Trophoblast cell (in vitro differentiated cells and primary cell): ENCODE measurements around the gene USP4.

Source experiments
- DNase-seq, 2 donors: peaks; one replicate each; pipeline ENCODE4 v3.0.0-alpha.2; 2016
- H2AFZ ChIP-seq: 2 replicates; pipeline ENCODE4 v1.6.1; 2013; ENCODE audit warnings: low read length, moderate library complexity, mild to moderate bottlenecking; ENCODE audit not compliant: insufficient read depth, poor library complexity
- H2AK5ac ChIP-seq: 2 replicates; pipeline ENCODE4 v1.6.1; 2013; ENCODE audit warnings: mild to moderate bottlenecking, low read length
- H2BK120ac ChIP-seq: 2 replicates; pipeline ENCODE4 v1.6.1; 2013; ENCODE audit warnings: low read length, mild to moderate bottlenecking, moderate library complexity; ENCODE audit not compliant: insufficient read depth, poor library complexity
- H2BK12ac ChIP-seq: 2 replicates; pipeline ENCODE4 v1.6.1; 2013; ENCODE audit warnings: mild to moderate bottlenecking, low read length, moderate library complexity
- H2BK5ac ChIP-seq: 2 replicates; pipeline ENCODE4 v1.6.1; 2013; ENCODE audit warnings: low read length, low read depth, moderate library complexity, mild to moderate bottlenecking; ENCODE audit not compliant: poor library complexity
- H3K14ac ChIP-seq: 2 replicates; pipeline ENCODE4 v1.6.1; 2013; ENCODE audit warnings: mild to moderate bottlenecking, low read length
- H3K18ac ChIP-seq: 2 replicates; pipeline ENCODE4 v1.6.1; 2013; ENCODE audit warnings: mild to moderate bottlenecking, low read length
- H3K23ac ChIP-seq: 2 replicates; pipeline ENCODE4 v1.6.1; 2013; ENCODE audit warnings: low read length
- H3K27ac ChIP-seq: 2 replicates; pipeline ENCODE4 v1.5.1; 2013; ENCODE audit warnings: low read depth, mild to moderate bottlenecking, inconsistent platforms, low read length, moderate library complexity
- H3K27me3 ChIP-seq: 2 replicates; pipeline ENCODE4 v1.6.1; 2013; ENCODE audit warnings: inconsistent platforms, mild to moderate bottlenecking, low read length, moderate library complexity; ENCODE audit not compliant: insufficient read depth
- H3K36me3 ChIP-seq, 2 experiments: 1 replicate in 1 of 2; 2 replicates in 1 of 2; pipeline ENCODE4 v1.6.1; 2013; ENCODE audit warnings: low read length in 2 of 2, mild to moderate bottlenecking in 2 of 2, moderate library complexity in 1 of 2; ENCODE audit not compliant: insufficient read depth in 2 of 2, control insufficient read depth in 1 of 2
- H3K4ac ChIP-seq: 2 replicates; pipeline ENCODE4 v1.6.1; 2013; ENCODE audit warnings: low read depth, mild to moderate bottlenecking, low read length, moderate library complexity
- H3K4me1 ChIP-seq, 2 experiments: 1 replicate in 1 of 2; 2 replicates in 1 of 2; pipeline ENCODE4 v1.6.1; 2013; ENCODE audit warnings: low read length in 2 of 2, mild to moderate bottlenecking in 2 of 2, moderate library complexity in 1 of 2; ENCODE audit not compliant: insufficient read depth in 2 of 2, control insufficient read depth in 1 of 2
- H3K4me2 ChIP-seq: 2 replicates; pipeline ENCODE4 v1.6.1; 2013; ENCODE audit warnings: inconsistent platforms, mild to moderate bottlenecking, low read length, moderate library complexity
- H3K4me3 ChIP-seq: 2 replicates; pipeline ENCODE4 v1.5.1; 2013; ENCODE audit warnings: mild to moderate bottlenecking, low read depth, low read length, inconsistent platforms
- H3K79me1 ChIP-seq: one replicate; pipeline ENCODE4 v1.6.1; 2013; ENCODE audit warnings: low read length
- H3K79me2 ChIP-seq: 2 replicates; pipeline ENCODE4 v1.6.1; 2013; ENCODE audit warnings: low read length, mild to moderate bottlenecking; ENCODE audit not compliant: control insufficient read depth, insufficient read depth, poor library complexity
- H3K9ac ChIP-seq: 2 replicates; pipeline ENCODE4 v1.6.1; 2013; ENCODE audit warnings: mild to moderate bottlenecking, low read length
- H3K9me3 ChIP-seq: 2 replicates; pipeline ENCODE4 v1.6.1; 2013; ENCODE audit warnings: low read depth, mild to moderate bottlenecking, control low read depth, inconsistent platforms, low read length; ENCODE audit not compliant: insufficient read depth
- H4K12ac ChIP-seq: 2 replicates; pipeline ENCODE4 v1.6.1; 2013; ENCODE audit warnings: low read depth, mild to moderate bottlenecking, low read length, moderate library complexity
- H4K8ac ChIP-seq: 2 replicates; pipeline ENCODE4 v1.6.1; 2013; ENCODE audit warnings: low read depth, mild to moderate bottlenecking, low read length, moderate library complexity
- H4K91ac ChIP-seq: one replicate; pipeline ENCODE4 v1.6.1; 2013; ENCODE audit warnings: low read depth, mild to moderate bottlenecking, low read length, moderate library complexity
- WGBS: extraction: QIAGEN DNeasy Blood & Tissue Kit; methylation state at CpG from one replicate; pipeline ENCODE4 v1.1.7; 2013; ENCODE audit warnings: missing lambda C conversion rate; ENCODE audit not compliant: insufficient read length, insufficient coverage; ENCODE audit errors: extremely low coverage; 5-methylcytosine and 5-hydroxymethylcytosine counted together

The USP4 gene

GRCh38 chr3:49266410-49267095 lies 73.3 kb downstream of the USP4 start:
- WGBS: no CpG with 5 or more reads among the region's 5 CpGs
- no peak overlapping the region for H3K4ac ChIP-seq
- no peak overlapping the region for H3K18ac ChIP-seq
- H3K4me3 ChIP-seq: no peak overlapping the region
- H3K4me1 ChIP-seq: no peaks in the 10 kb centered on the region
- H3K79me1 ChIP-seq: no peaks in the 10 kb centered on the region
- H3K9ac ChIP-seq: no peak overlapping the region
- no peaks in the 10 kb centered on the region for H3K79me2 ChIP-seq
- no peak overlapping the region for H3K23ac ChIP-seq
- H3K36me3 ChIP-seq: peaks cover 7% of the 10 kb centered on the region in 2 experiments
- H4K91ac ChIP-seq: no peak overlapping the region
- no peak overlapping the region for H3K14ac ChIP-seq
- H2BK120ac ChIP-seq: no peak overlapping the region
- H3K4me2 ChIP-seq: no peak overlapping the region
- no peak overlapping the region for H2BK5ac ChIP-seq
- H4K12ac ChIP-seq: no peak overlapping the region
- H2AK5ac ChIP-seq: no peak overlapping the region
- no peak overlapping the region for H3K27ac ChIP-seq
- no peak overlapping the region for H2BK12ac ChIP-seq
- no peak overlapping the region for H2AFZ ChIP-seq
- H3K27me3 ChIP-seq: no peaks in the 10 kb centered on the region
- H4K8ac ChIP-seq: no peak overlapping the region
- H3K9me3 ChIP-seq: peaks cover 2% of the 10 kb centered on the region
- no peak for DNase-seq

- no peak overlapping the region for H4K91ac ChIP-seq
- H3K79me2 ChIP-seq: no peaks in the 10 kb centered on the region
- no peak overlapping the region for H2AK5ac ChIP-seq
- H3K9ac ChIP-seq: no peak overlapping the region
- H3K36me3 ChIP-seq: peaks cover 7% of the 10 kb centered on the region in 2 experiments
- no peak overlapping the region for H3K14ac ChIP-seq
- no peak overlapping the region for H2BK12ac ChIP-seq
- H3K79me1 ChIP-seq: no peaks in the 10 kb centered on the region
- H2BK120ac ChIP-seq: no peak overlapping the region
- no peak overlapping the region for H3K4me3 ChIP-seq
- H3K9me3 ChIP-seq: peaks cover 2% of the 10 kb centered on the region
- no peak overlapping the region for H2BK5ac ChIP-seq
- no peaks in the 10 kb centered on the region for H3K4me1 ChIP-seq
- no peak overlapping the region for H3K27ac ChIP-seq
- no peak overlapping the region for H3K4ac ChIP-seq
- H3K18ac ChIP-seq: no peak overlapping the region
- no peak overlapping the region for H3K4me2 ChIP-seq
- H4K8ac ChIP-seq: no peak overlapping the region
- no peaks in the 10 kb centered on the region for H3K27me3 ChIP-seq
- WGBS: no CpG with 5 or more reads among the region's 10 CpGs
- no peak overlapping the region for H3K23ac ChIP-seq
- no peak for DNase-seq
- H4K12ac ChIP-seq: no peak overlapping the region
- H2AFZ ChIP-seq: no peak overlapping the region
Observed at GRCh38 chr3:49265661-49266386, 74.0 kb downstream of the USP4 start.

GRCh38 chr3:49263159-49263889 lies 76.5 kb downstream of the USP4 start:
- Histone ChIP-seq H2BK120ac (no peak overlapping the region), H2BK12ac (no peak overlapping the region), H2AK5ac (no peak overlapping the region), H4K8ac (no peak overlapping the region), H3K4me2 (no peak overlapping the region), H3K27ac (no peak overlapping the region), H4K12ac (no peak overlapping the region), H3K4me3 (no peak overlapping the region), H3K79me1 (no peaks in the 10 kb centered on the region), H3K27me3 (no peaks in the 10 kb centered on the region), H3K36me3 (peaks cover 2% of the 10 kb centered on the region in 2 experiments), H3K4ac (no peak overlapping the region), H3K79me2 (peaks cover 1% of the 10 kb centered on the region), H3K4me1 (no peaks in the 10 kb centered on the region), H4K91ac (no peak overlapping the region), H3K18ac (no peak overlapping the region), H2AFZ (no peak overlapping the region), H2BK5ac (no peak overlapping the region), H3K9me3 (no peaks in the 10 kb centered on the region), H3K14ac (no peak overlapping the region), H3K9ac (no peak overlapping the region), H3K23ac (no peak overlapping the region)
- DNase-seq: no peak
- WGBS: no CpG with 5 or more reads among the region's 6 CpGs

GRCh38 chr3:49260806-49261324 lies 79.0 kb downstream of the USP4 start:
- Histone ChIP-seq H3K27ac (no peak overlapping the region), H3K18ac (no peak overlapping the region), H3K4me1 (peaks cover 7% of the 10 kb centered on the region in 2 experiments), H3K9me3 (no peaks in the 10 kb centered on the region), H3K36me3 (no peaks in the 10 kb centered on the region), H3K9ac (no peak overlapping the region), H2BK5ac (no peak overlapping the region), H3K4ac (no peak overlapping the region), H4K91ac (peak overlapping the region; percentile 41), H2AFZ (no peak overlapping the region), H3K79me2 (peaks cover 1% of the 10 kb centered on the region), H3K23ac (no peak overlapping the region), H4K8ac (no peak overlapping the region), H2BK12ac (peak overlapping the region; percentile 91), H3K79me1 (peaks cover 2% of the 10 kb centered on the region), H2AK5ac (peak overlapping the region; percentile 83), H3K4me2 (no peak overlapping the region), H2BK120ac (no peak overlapping the region), H3K14ac (peak overlapping the region; percentile 34), H3K27me3 (no peaks in the 10 kb centered on the region), H4K12ac (no peak overlapping the region), H3K4me3 (no peak overlapping the region)
- DNase-seq: peak in 1 of 2 donors; percentile 53
- no CpG with 5 or more reads among the region's 5 CpGs for WGBS
